BLaER1 (cell line): Measurements from ENCODE around the gene BRI3.
A peak's percentile ranks its signal among the peaks of the same experiment; 100 is the strongest.

Experiments
- H3K27ac ChIP-seq: shearing (Covaris generic); formaldehyde crosslinking; 2 replicates; pipeline ENCODE4 v1.8.1; 2022
- H3K27me3 ChIP-seq: shearing (Covaris generic); formaldehyde crosslinking; 2 replicates; pipeline ENCODE4 v1.8.1; 2022
- H3K36me3 ChIP-seq: shearing (Covaris generic); formaldehyde crosslinking; 2 replicates; pipeline ENCODE4 v1.8.1; 2022
- H3K4me1 ChIP-seq: shearing (Covaris generic); formaldehyde crosslinking; 2 replicates; pipeline ENCODE4 v1.8.1; 2022
- H3K4me2 ChIP-seq: shearing (Covaris generic); formaldehyde crosslinking; 2 replicates; pipeline ENCODE4 v1.8.1; 2022
- H3K4me3 ChIP-seq: shearing (Covaris generic); formaldehyde crosslinking; 2 replicates; pipeline ENCODE4 v1.8.1; 2022
- H3K9ac ChIP-seq: shearing (Covaris generic); formaldehyde crosslinking; 2 replicates; pipeline ENCODE4 v1.8.1; 2022
- H3K9me3 ChIP-seq: shearing (Covaris generic); formaldehyde crosslinking; 2 replicates; pipeline ENCODE4 v1.8.1; 2022
- H4K20me1 ChIP-seq: shearing (Covaris generic); formaldehyde crosslinking; 2 replicates; pipeline ENCODE4 v1.8.1; 2022
- Cebpa-rat ChIP-seq: shearing (Covaris generic); IDR thresholded peaks from 2 replicates; pipeline ENCODE4 v1.8.1; 2022

Gene BRI3, protein sequence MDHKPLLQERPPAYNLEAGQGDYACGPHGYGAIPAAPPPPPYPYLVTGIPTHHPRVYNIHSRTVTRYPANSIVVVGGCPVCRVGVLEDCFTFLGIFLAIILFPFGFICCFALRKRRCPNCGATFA

GRCh38 chr7:98280791-98281756 lies at the start of gene BRI3:
Gene BRI3, plus strand, starts transcription at chr7:98281686. Its CDS starts 110 bp downstream, at chr7:98281796.
- H3K4me3 ChIP-seq: peak within 1 kb of the TSS; percentile 91
- H3K27me3 ChIP-seq: no peaks in the 10 kb centered on the region
- TF ChIP-seq Cebpa-rat: no peak
- peaks cover 41% of the 10 kb centered on the region for H4K20me1 ChIP-seq
- H3K36me3 ChIP-seq: peaks cover 21% of the 10 kb centered on the region
- H3K4me1 ChIP-seq: peaks cover 55% of the 10 kb centered on the region
- peak within 1 kb of the TSS; percentile 85 for H3K27ac ChIP-seq
- peak within 1 kb of the TSS; percentile 99 for H3K4me2 ChIP-seq
- peak within 1 kb of the TSS; percentile 89 for H3K9ac ChIP-seq
- no peaks in the 10 kb centered on the region for H3K9me3 ChIP-seq

GRCh38 chr7:98232263-98232585 lies 49.3 kb upstream of the BRI3 start:
- Histone ChIP-seq H3K36me3 (0 out of 2 replicates have a peak, but pooled peaks cover 28% of the 10 kb centered on the region), H3K4me1 (peaks cover 50% of the 10 kb centered on the region), H3K9ac (0 out of 2 replicates have a peak overlapping the region, but pooled peaks have one; percentile 41), H4K20me1 (no peaks in the 10 kb centered on the region), H3K4me3 (no peak overlapping the region), H3K27ac (no peak overlapping the region), H3K27me3 (no peaks in the 10 kb centered on the region), H3K4me2 (peak overlapping the region; percentile 66), H3K9me3 (no peaks in the 10 kb centered on the region)
- no peak for TF ChIP-seq Cebpa-rat

- H3K4me3 ChIP-seq: no peak overlapping the region
- H3K36me3 ChIP-seq: peaks cover 34% of the 10 kb centered on the region; the same call in 1 of the 2 replicates
- peak overlapping the region; percentile 41; the same call in 1 of the 2 replicates for H3K9ac ChIP-seq
- H3K27ac ChIP-seq: peak overlapping the region; percentile 64
- H3K4me1 ChIP-seq: peaks cover 50% of the 10 kb centered on the region
- no peaks in the 10 kb centered on the region for H4K20me1 ChIP-seq
- no peaks in the 10 kb centered on the region for H3K27me3 ChIP-seq
- H3K9me3 ChIP-seq: no peaks in the 10 kb centered on the region
- TF ChIP-seq Cebpa-rat: no peak
- peak overlapping the region; percentile 66 for H3K4me2 ChIP-seq
Measured at GRCh38 chr7:98232799-98233198, 48.7 kb upstream of the BRI3 start.

- H3K4me2 ChIP-seq: peak overlapping the region; percentile 66
Measured at GRCh38 chr7:98233219-98234070, 48.0 kb upstream of the BRI3 start.

GRCh38 chr7:98234429-98235147 lies 46.9 kb upstream of the BRI3 start:
- no peak for TF ChIP-seq Cebpa-rat
- Histone ChIP-seq H3K9me3 (no peaks in the 10 kb centered on the region), H3K27ac (no peak overlapping the region), H3K27me3 (no peaks in the 10 kb centered on the region), H4K20me1 (no peaks in the 10 kb centered on the region), H3K4me3 (no peak overlapping the region), H3K4me1 (peaks cover 32% of the 10 kb centered on the region), H3K4me2 (no peak overlapping the region), H3K36me3 (peaks cover 52% of the 10 kb centered on the region), H3K9ac (no peak overlapping the region)

More at GRCh38 chr7:98233219-98234070, 48.0 kb upstream of the BRI3 start:
- peak overlapping the region; percentile 41; the same call in 1 of the 2 replicates for H3K9ac ChIP-seq
- peaks cover 40% of the 10 kb centered on the region for H3K36me3 ChIP-seq
- no peak overlapping the region for H3K4me3 ChIP-seq
- H4K20me1 ChIP-seq: no peaks in the 10 kb centered on the region
- peak overlapping the region; percentile 64 for H3K27ac ChIP-seq
- no peaks in the 10 kb centered on the region for H3K9me3 ChIP-seq
- no peaks in the 10 kb centered on the region for H3K27me3 ChIP-seq
- H3K4me1 ChIP-seq: peaks cover 43% of the 10 kb centered on the region
- no peak for TF ChIP-seq Cebpa-rat

- H3K4me2 ChIP-seq: no peak overlapping the region
- H3K27me3 ChIP-seq: no peaks in the 10 kb centered on the region
- peaks cover 33% of the 10 kb centered on the region for H3K4me1 ChIP-seq
- H3K27ac ChIP-seq: no peak overlapping the region
- no peak overlapping the region for H3K9ac ChIP-seq
- no peak overlapping the region for H3K4me3 ChIP-seq
- H4K20me1 ChIP-seq: no peaks in the 10 kb centered on the region
- H3K9me3 ChIP-seq: no peaks in the 10 kb centered on the region
- TF ChIP-seq Cebpa-rat: no peak
- H3K36me3 ChIP-seq: peaks cover 58% of the 10 kb centered on the region
Measured at GRCh38 chr7:98235901-98236300, 45.6 kb upstream of the BRI3 start.

DNA sequence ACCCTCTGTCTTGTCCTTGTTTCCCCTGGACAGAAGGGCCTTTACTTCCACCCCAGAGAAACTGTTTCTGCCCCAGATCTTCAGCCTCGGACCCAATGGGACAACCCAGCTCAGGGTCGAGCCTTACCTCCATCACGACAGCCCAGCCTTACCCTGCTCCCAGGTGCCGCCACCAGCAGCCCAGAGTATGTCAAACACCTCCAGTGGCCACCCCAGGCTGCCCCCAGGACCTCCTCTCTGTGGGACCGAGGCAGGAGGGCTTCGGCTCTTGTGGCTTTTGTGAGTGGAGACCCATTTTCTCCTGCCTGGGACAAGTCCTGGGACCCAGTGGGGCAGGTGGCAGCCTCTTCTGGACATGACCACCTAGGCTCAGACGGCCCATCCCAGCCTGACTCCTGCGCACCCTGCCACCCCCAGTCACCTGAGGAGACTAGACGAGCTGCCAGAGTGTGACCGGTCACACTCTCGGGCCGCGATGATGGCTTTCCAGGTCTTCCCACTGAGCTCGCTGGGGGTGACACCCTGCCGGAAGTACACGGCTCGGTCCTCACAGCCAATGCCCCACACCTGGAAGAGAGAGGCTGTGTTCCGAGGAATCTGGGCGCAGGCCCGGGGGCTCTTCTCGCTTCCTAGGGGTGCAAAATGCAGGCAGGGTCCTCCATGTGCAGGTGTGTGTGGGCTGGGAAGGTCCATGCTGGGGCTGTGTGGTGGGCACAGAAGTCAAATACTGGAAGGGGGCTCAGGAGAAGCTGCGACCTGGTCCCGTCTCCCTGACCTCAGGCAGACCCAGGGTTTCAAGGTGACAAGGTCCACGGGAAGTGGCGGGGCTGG lies 44.9 kb upstream of the BRI3 start:
- peaks cover 40% of the 10 kb centered on the region for H3K4me1 ChIP-seq
- H4K20me1 ChIP-seq: peaks cover 1% of the 10 kb centered on the region; the same call in 1 of the 2 replicates
- no peak overlapping the region for H3K27ac ChIP-seq
- no peak for TF ChIP-seq Cebpa-rat
- H3K27me3 ChIP-seq: no peaks in the 10 kb centered on the region
- no peaks in the 10 kb centered on the region for H3K9me3 ChIP-seq
- no peak overlapping the region for H3K4me3 ChIP-seq
- H3K9ac ChIP-seq: no peak overlapping the region
- peaks cover 57% of the 10 kb centered on the region for H3K36me3 ChIP-seq
- H3K4me2 ChIP-seq: no peak overlapping the region

DNA sequence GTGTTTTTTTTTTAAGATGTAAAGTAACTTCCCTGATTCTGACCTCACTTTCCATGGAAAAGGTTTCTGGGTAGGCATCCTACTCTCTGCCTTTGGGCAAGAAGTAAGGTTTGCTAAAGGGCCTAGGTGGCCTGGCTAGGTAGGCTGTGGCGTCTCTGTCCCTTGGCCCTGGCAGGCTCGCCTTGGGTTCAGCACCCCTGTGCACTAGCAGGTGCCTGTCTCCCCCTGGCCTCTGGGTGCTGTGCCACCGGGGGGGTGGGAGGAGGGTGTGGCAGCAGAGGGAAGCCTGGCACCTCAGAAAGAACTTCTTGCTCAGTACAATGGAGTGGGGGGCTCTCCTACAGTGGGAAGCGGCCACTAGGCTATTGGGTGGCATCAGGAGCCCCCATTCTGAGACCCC lies 43.4 kb upstream of the BRI3 start:
- peaks cover 33% of the 10 kb centered on the region for H3K4me1 ChIP-seq
- peaks cover 57% of the 10 kb centered on the region for H3K36me3 ChIP-seq
- H3K9ac ChIP-seq: no peak overlapping the region
- no peak for TF ChIP-seq Cebpa-rat
- H3K27ac ChIP-seq: no peak overlapping the region
- H3K9me3 ChIP-seq: no peaks in the 10 kb centered on the region
- peaks cover 7% of the 10 kb centered on the region; the same call in 1 of the 2 replicates for H4K20me1 ChIP-seq
- no peak overlapping the region for H3K4me3 ChIP-seq
- no peak overlapping the region for H3K4me2 ChIP-seq
- no peaks in the 10 kb centered on the region for H3K27me3 ChIP-seq
